SK-N-SH treated with all-trans-retinoic acid at 6 μM for 48 hours (cell line): ENCODE data around the gene HSPA1B.

ENCODE experiments used
- BACH2 ChIP-seq: fragments of 250-450 bp; sonication (Bioruptor Pico); IDR thresholded peaks from 2 replicates; pipeline ENCODE4 v1.9.0; 2021; ENCODE audit warnings: mild to moderate bottlenecking, borderline replicate concordance
- ESRRG ChIP-seq: fragments of 250-450 bp; sonication (Bioruptor Pico); IDR thresholded peaks from 2 replicates; pipeline ENCODE4 v1.6.1; 2021; ENCODE audit warnings: mild to moderate bottlenecking
- GLIS3 ChIP-seq: fragments of 250-450 bp; sonication (Bioruptor Pico); IDR thresholded peaks from 2 replicates; pipeline ENCODE4 v1.5.0; 2020; ENCODE audit warnings: mild to moderate bottlenecking, moderate library complexity
- ISL1 ChIP-seq: fragments of 250-450 bp; sonication (Bioruptor Pico); IDR thresholded peaks from 2 replicates; pipeline ENCODE4 v2.1.2; 2022; ENCODE audit warnings: mild to moderate bottlenecking, moderate library complexity
- OSR1 ChIP-seq: fragments of 250-450 bp; sonication (Bioruptor Pico); IDR thresholded peaks from 2 replicates; pipeline ENCODE4 v1.8.0; 2022; ENCODE audit warnings: moderate library complexity, mild to moderate bottlenecking, inconsistent platforms
- PPARA ChIP-seq: fragments of 250-450 bp; sonication (Bioruptor Pico); IDR thresholded peaks from 2 replicates; pipeline ENCODE4 v1.5.0; 2020; ENCODE audit warnings: mild to moderate bottlenecking, borderline replicate concordance
- RARB ChIP-seq: fragments of 250-450 bp; sonication (Bioruptor Pico); IDR thresholded peaks from 2 replicates; pipeline ENCODE4 v1.8.0; 2021; ENCODE audit warnings: mild to moderate bottlenecking, moderate library complexity
- SNAI2 ChIP-seq: fragments of 250-450 bp; sonication (Bioruptor Pico); IDR thresholded peaks from 2 replicates; pipeline ENCODE4 v1.5.0; 2020; ENCODE audit warnings: mild to moderate bottlenecking, moderate library complexity
- TOX ChIP-seq: fragments of 250-450 bp; sonication (Bioruptor Pico); IDR thresholded peaks from 2 replicates; pipeline ENCODE4 v1.8.0; 2021; ENCODE audit warnings: mild to moderate bottlenecking, moderate library complexity, borderline replicate concordance
- ZFP30 ChIP-seq: fragments of 450-650 bp; formaldehyde crosslinking; IDR thresholded peaks from 2 replicates; pipeline ENCODE4 v1.5.0; 2022; ENCODE audit warnings: mild to moderate bottlenecking, moderate library complexity
- ZNF8 ChIP-seq: fragments of 450-650 bp; formaldehyde crosslinking; IDR thresholded peaks from 2 replicates; pipeline ENCODE4 v1.5.0; 2020; ENCODE audit warnings: mild to moderate bottlenecking, moderate library complexity
- TF ChIP-seq, protein P1 (sequence below): fragments of 250-450 bp; sonication (Bioruptor Pico); IDR thresholded peaks from 2 replicates; pipeline ENCODE4 v1.8.0; 2020; ENCODE audit warnings: mild to moderate bottlenecking, moderate library complexity, borderline replicate concordance
- TF ChIP-seq, protein P2 (sequence below): fragments of 250-450 bp; sonication (Bioruptor Pico); IDR thresholded peaks from 2 replicates; pipeline ENCODE4 v1.5.1; 2020; ENCODE audit warnings: low read depth, mild to moderate bottlenecking, moderate library complexity

DNA sequence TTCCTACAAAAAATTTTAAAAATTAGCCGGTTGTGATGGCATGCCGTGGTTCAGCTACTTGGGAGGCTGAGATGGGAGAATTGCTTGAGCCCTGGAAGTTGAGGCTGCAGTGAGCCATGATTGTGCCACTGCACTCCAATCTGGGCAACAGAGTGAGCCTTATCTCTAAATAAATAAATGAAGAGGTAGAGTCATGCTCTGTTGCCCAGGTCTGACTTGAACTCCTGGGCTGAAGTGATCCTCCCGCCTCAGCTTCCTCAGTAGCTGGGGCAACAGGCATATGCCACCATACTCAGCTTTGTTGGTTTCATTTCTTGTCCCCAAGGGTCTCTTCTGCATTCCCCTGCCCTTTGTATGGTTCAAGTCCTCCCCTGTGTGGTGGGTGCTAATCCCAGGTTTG is 17.0 kb downstream of the HSPA1B start:
- TF ChIP-seq, protein P1, sequence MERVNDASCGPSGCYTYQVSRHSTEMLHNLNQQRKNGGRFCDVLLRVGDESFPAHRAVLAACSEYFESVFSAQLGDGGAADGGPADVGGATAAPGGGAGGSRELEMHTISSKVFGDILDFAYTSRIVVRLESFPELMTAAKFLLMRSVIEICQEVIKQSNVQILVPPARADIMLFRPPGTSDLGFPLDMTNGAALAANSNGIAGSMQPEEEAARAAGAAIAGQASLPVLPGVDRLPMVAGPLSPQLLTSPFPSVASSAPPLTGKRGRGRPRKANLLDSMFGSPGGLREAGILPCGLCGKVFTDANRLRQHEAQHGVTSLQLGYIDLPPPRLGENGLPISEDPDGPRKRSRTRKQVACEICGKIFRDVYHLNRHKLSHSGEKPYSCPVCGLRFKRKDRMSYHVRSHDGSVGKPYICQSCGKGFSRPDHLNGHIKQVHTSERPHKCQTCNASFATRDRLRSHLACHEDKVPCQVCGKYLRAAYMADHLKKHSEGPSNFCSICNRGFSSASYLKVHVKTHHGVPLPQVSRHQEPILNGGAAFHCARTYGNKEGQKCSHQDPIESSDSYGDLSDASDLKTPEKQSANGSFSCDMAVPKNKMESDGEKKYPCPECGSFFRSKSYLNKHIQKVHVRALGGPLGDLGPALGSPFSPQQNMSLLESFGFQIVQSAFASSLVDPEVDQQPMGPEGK = no peak
- TF ChIP-seq TOX (CRISPR knock-in tag) (no peak), SNAI2 (no peak), RARB (no peak), PPARA (CRISPR knock-in tag) (no peak), OSR1 (CRISPR knock-in tag) (no peak), ESRRG (no peak), ZFP30 (CRISPR knock-in tag) (no peak), BACH2 (CRISPR knock-in tag) (no peak), ISL1 (CRISPR knock-in tag) (no peak), ZNF8 (CRISPR knock-in tag) (no peak), GLIS3 (CRISPR knock-in tag) (no peak)
- TF ChIP-seq, protein P2, sequence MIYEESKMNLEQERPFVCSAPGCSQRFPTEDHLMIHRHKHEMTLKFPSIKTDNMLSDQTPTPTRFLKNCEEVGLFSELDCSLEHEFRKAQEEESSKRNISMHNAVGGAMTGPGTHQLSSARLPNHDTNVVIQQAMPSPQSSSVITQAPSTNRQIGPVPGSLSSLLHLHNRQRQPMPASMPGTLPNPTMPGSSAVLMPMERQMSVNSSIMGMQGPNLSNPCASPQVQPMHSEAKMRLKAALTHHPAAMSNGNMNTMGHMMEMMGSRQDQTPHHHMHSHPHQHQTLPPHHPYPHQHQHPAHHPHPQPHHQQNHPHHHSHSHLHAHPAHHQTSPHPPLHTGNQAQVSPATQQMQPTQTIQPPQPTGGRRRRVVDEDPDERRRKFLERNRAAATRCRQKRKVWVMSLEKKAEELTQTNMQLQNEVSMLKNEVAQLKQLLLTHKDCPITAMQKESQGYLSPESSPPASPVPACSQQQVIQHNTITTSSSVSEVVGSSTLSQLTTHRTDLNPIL (CRISPR knock-in tag) = no peak
